HS-5 (cell line): ENCODE data around the gene SPRR5.
A peak's percentile ranks its signal among the peaks of the same experiment; 100 is the strongest.

Experiments used
- DNase-seq: peaks from one replicate; pipeline ENCODE4 v3.0.0-alpha.2; 2012; ENCODE audit warnings: low read depth

SPRR5 gene, protein sequence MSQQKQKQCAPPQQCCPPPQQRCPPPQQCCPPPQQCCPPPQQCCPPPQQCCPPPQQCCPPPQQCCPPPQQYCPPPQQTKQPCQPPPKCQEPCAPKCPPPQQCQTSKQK

DNA sequence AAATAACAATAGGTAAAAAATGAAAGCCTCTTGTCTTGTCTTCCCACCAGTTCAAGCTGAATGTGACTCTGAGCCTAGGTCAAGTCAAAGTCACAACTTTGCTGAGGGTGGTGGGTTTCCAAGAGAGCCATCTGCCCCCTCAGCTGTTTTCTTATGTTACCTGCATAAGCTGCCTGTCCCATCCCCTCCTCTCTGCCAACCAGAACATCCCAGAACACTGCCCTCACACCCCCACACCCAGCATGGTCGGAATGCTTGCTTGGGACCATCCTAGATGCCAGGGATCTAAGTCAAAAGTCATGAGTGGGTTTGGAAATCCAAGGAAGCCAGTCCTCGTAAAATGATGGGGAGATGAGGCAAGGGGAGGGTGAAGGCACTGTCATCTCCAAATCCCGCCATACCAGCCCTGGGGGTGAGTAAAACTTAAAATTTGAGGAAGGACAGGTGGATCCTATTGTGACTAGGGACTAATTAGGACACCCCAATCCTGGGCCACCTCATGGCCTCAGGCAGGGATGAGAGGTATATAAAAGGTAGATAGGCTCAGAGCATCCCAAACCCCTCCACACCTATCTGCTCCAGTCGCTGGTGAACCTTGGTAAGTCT is at the start of gene SPRR5:
SPRR5 (plus strand) TSS at position 556 of the 606 bp plus-strand sequence. CDS start 1,349 bp downstream, outside the sequence.
- DNase-seq, result no peak

DNA sequence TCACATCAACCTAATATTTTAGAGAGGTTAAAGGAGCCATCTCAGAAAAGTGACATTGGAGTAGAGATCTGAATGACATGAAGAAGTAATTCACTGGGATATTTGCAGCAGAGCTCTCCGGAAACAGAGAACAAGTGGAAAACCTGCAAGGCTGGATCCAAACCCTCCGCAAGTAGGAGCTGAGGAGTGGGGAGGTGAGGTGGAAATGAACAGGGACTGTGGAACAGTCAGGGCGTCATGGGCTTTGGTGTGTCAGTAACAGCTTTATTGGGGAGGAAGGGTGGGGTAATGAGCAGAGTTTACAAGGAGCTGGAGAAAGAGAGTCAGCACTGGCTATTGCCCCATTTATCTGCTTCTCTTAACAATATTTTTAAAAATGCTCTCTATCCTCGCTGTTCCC is 48.0 kb upstream of the SPRR5 start:
- DNase-seq, result no peak

DNA sequence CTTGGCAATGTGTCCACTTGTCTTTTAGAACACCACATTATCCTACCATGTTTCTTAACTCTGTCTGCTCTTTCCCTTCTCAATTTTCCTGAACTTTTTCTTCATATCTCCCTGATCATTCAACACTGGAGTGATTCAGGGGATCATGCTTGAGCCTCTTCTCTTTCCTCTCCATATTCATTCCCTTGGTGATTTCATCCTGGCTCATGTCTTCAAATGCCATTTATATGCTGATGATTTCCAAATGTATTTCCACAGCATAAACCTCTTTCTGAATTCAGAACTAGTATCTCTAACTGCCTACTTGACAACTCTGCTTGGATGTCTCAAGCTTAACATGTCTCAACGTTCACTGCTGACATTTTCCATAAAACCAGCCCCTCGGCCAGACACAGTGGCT is 47.1 kb upstream of the SPRR5 start:
- DNase-seq, result no peak

DNA sequence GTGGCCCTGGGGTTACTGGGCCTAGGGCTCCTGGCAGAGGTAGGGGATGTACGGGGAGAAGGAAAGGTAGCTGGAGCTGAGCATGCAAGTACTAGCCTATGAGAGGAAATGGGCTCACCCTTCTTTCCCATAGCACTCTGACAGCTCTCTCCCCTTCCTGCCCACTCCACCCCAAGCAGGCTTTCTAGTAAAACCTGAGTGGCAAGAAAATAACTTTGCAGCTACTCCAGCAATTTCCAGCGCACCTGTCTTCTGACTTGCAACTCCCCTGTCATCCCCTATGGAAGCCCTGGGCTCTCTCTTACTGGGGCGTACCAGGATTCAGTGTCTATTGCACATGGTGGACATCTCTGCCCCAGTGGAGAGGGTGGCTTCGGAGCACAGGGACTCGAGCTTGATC is 45.4 kb upstream of the SPRR5 start:
- DNase-seq, result no peak

DNA sequence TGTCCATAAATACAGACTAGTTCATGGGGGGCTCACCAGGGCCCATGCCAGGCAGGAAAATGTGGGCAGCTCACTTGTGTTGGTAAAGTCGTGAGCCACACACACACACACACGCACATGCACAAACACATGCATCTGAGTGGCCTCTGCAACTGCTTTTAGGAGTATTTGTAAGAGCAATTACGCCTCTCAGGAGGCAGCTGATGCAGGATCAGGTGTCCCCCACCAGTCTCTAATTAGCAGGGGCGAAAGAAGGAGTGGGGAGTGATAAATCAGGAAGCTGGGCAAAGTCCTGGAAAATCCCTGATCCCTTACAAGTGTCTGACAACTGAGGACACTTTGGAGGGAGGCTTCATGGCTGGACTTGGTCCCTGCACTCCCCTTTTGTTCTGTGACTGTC is 44.4 kb upstream of the SPRR5 start:
- no peak for DNase-seq

DNA sequence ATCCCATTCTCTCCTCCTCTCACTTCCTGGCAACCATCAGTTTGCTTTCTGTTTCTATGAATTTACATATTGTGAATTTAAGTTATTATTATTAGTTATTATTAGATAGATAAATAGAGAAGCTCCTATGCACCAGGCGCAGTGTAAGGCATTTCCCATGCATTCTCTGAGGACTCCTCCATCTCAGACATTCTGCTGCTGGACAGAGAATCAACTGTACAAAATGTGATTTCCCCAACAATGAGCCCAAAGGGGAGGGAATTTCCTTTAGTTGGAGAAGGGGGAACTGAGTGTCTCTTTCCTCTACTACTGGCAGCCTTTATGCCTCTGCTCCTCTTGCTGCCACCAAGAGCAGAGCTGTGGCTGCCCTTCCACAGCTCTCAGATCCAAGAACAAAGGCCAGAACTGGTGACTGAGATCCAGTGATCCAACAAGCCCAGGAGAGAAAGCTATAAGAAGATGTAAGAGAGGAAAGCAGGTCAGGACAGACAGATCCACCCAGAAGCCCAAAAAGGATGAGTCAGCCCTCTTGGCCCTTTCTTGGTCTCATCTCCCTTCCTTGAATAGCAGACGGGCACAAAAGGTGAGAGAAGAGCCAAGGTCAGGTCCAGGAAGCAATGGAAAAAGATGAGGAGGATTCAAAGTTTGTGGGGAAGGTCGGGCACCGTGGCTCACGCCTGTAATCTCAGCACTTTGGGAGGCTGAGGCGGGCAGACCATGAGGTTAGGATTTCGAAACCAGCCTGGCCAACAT is 42.1 kb upstream of the SPRR5 start:
- DNase-seq, result no peak

DNA sequence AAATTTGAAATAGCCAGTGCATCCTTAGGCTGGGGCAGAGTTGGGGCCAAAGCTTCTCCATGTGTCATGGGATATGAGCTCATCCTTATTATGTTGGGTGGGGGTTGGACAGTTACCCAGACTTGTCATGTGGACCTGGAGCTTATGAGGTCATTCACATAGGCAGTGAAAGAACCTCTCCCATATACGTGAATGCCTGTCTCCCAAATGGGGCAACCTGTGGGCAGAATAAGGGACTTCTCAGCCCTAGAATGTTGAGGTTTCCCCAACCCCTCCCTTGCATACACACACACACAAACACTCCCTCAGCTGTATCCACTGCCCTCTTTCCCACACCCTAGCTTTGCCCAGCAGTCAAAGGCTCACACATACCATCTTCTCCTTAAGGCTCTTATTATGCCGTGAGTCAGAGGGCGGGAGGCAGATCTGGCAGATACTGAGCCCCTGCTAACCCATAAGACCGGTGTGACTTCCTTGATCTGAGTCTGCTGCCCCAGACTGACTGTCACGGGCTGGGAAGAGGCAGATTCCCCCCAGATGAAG is 40.9 kb upstream of the SPRR5 start:
- DNase-seq, result peak; percentile 99

DNA sequence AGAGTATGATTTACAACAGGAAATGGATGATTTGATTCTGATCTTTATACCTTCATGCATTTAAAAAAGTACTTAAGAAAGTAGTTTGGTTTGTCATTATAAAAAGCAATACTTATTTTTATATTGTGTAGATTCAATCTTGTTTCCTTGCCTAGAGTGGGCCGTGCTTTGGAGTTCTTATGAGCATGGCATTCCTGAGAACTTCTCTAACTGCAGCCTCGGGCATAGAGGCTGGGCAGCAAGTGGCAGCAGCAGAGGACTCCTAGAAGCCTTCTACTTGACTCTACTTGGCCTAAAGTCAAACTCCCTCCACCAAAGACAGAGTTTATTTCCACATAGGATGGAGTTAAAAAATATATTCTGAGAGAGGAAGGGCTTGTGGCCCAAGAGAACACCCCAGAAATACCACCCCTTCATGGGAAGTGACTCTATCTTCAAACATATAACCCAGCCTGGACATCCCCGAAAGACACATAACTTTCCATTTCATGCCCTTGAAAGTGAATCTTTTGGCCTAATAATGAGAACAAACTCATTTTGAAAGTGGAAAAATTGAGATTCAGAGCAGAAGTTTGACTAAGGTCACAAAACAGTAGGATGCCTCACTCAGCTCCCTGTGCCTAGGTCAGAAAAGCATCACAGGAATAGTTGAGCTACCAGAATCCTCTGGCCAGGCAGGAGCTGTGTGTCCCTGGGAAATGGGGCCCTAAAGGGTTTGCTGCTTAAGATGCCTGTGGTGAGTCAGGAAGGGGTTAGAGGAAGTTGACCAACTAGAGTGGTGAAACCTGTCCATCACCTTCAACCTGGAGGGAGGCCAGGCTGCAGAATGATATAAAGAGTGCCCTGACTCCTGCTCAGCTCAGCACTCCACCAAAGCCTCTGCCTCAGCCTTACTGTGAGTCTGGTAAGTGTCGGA is 39.1 kb upstream of the SPRR5 start, which contains the start of gene IVL:
IVL (plus strand) TSS at position 861 of the 916 bp plus-strand sequence. CDS start 1,252 bp downstream, outside the sequence.
- DNase-seq, result peak; percentile 29

DNA sequence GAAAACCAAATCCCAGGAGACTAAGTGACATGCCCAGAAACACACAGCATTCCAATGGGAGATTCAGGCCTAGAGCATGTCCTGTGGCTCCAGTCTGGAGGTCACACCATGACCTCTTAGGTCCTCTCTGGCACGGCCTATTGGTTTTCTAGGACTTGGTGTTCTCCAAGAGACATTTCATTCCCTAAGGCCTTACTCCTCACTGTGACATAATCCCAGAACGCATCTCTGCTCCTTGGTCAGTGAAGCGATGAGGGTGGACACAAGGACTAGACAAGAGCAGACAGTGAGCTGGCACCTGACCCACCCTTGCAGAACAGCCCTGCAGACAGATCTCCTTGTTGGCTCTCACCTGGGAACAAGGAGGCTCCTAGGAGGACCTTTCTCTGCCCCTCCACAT is 37.8 kb upstream of the SPRR5 start:
- DNase-seq, result no peak

DNA sequence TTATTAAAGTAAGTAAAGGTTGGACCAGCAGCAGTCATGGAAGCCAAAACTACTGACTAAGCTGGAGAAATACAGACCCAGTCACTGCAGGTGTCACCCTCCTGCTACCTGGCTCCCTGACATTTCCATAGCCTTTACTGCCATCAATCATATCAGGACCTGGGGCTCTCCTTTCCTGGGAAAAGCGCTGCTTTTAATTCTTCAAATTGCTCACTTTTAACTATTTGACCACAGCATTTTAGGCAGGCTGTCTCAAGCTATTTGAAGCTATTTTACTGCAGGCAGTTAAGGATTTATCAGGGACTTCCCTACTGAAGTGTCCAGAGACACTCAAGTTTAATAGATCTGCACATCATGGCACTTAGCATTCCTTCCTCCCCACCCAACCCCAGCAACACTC is 34.5 kb upstream of the SPRR5 start:
- no peak for DNase-seq

DNA sequence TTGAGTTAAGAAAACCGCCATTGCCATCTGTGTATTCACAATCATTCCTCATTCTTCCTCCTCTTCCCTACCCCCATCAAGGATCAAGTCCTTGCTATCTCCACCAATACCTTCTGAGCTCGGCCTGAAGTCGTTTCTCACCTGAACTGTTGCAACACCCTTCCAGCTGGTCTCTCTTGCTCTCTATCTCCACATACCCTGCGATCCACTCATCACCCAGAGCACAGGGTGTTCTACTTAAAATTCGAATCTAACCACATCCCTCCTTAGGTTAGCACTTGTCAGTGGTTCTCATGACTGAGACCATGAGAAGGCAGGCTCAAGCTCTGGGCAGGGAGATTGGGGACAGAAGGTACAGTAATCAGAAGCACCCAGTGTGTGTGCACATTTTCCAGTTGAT is 34.1 kb upstream of the SPRR5 start:
- no peak for DNase-seq

DNA sequence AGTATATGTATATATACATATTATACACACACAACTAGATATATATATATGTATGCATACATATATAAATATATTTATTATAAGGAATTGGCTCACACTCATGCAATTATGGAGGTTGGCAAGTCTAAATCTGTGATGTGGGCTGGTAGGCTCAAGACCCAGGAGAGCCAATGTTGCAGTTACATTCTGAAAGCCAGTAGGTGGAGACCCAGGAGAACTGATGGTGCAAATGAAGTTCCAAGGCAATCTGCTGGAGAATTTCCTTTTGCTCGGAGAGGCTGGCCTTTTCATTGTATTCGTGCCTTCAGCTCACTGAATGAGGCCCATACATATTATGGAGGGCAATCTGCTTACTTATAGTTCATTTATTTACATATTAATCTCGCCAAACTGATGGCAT is 29.2 kb upstream of the SPRR5 start:
- DNase-seq, result no peak

DNA sequence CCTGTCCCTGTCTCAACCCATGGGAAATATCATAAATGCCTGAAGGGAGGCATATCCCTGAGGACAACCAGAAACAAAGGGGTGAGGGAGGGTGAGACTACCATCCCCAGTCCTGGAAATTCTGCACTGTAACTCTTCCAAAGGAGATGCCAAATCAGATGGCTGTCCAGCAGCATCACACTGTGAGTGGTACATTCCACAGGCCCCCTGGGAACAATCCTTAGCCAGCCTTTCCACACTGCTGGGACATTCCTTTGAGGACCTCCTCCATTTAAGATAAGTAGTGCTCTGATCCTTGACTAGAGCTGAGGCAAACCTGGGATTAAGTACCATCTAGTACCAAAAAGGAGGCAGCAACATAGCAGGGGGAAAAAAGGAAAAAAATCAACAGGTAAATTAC is 27.9 kb upstream of the SPRR5 start:
- DNase-seq, result no peak

DNA sequence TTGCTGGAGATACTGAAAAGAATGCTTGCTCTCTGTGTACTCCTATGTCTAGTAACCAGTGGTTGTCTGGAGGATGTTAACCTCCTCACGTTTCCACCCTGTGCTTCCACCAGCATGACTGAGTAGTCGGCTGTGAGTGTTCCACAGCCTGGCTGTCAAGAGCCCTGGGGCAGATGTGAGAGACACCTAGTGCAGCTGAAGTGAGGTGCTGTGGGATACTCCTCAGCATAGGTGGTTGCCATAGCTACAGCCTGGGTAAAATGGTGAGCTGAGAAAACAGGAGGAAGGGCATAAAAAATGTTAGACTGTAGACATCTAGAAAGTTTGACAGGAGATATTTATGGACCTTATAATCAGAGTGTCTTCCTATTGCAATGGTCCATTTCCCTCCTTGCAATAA is 22.8 kb upstream of the SPRR5 start:
- no peak for DNase-seq

DNA sequence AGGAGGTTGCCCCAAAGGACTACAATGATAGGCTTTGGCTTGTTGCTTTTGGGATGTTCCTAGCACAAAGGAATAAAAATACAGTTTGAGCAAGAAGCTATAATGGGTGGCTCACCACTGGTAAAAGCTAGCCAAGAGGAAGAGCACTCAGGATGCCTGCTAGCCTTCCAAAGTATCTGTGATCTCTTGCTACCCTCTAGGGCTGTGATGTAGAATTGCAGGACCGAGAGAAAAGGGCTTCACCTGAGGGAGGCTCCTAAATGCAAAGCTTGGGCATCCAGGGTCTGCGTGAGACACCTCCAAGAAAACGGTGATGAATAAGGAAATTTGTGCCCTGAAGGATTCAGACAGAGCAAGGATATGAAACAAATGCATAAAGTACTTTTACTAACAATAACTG is 20.9 kb upstream of the SPRR5 start:
- peak; percentile 39 for DNase-seq

DNA sequence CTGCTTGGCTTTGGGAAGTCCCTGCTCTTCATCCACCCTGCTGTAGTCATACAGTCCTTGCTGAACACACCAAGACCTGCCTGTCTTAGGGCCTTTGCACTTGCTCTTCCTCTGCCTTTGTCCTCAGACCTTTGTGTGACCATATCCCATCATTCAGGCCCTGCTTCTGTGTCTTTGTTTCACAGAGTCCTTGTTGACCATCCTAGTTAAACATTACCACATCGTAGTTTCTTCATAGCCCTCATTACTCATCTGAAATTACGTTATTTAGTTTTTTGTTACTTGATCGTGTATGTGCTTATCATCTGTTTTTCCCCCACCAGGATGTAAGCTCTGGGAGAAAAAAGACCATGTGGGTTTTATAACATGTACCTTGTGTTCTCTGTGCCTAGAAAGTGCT is 18.3 kb upstream of the SPRR5 start:
- DNase-seq, result no peak

DNA sequence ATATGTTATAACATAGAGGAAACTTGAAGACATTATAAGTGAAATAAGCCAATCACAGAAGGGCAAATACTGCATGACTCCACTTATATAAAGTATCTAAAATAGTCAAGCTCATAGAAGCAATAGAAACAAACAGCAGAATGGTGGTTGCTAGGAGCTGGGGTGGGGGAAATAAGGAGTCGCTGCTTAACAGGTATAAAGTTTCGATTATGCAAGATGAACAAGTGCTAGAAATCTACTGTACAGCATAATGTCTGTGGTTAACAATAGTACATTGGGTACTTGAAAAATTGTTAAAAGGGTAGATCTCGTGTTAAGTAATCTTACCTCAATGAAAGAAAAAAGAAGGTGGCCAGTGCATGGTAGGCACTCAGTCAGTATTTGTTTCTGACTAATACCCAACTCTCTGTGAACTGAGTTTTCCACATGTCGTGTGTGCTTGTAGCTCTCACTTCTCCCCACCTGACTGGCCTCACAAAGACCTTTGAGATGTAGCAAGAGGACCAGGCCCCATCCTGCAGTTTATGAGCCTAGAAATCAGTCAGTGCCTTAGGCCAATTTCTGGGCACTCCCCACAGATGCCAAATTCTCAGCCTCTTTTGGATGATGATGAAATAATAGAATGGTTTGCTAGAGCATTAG is 14.7 kb upstream of the SPRR5 start:
- DNase-seq, result no peak

DNA sequence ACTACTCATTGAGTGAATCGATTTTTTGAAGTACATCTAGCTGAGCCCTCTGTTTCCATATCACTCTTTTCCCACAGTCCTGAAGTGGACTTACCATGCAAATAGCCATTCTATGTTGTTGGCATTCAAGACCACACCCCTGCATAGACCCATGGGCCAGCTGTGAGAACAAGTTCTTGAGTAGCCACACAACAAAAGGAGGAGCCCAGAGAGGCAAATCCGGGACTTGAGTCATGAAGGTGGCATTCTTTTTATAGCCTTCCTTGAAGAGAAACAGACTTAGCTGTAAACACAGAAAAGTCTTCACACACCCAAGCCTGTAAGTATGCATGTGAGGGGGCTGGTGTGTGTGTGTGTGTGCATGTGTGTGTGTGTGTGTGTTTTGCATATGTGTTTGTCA is 13.8 kb upstream of the SPRR5 start:
- no peak for DNase-seq

DNA sequence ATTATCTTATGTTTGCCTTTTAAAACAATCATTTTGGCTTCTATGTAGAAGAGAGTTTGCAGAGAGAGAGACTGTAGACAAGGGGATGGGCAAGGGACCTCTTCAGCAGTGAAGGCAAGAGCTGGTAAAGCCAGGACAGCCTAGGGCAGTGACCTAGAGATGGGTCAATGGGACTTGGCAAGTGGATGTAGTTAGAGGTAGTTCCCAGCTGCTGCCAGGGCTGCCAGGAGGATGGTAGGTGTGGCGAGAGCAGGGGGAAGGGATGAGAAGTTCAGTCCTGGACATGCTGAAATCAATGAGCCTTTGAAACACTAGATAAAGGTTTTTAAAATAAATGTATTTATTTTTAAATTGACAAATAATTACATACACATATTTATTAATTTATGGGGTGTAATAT is 6.4 kb upstream of the SPRR5 start:
- DNase-seq, result no peak

DNA sequence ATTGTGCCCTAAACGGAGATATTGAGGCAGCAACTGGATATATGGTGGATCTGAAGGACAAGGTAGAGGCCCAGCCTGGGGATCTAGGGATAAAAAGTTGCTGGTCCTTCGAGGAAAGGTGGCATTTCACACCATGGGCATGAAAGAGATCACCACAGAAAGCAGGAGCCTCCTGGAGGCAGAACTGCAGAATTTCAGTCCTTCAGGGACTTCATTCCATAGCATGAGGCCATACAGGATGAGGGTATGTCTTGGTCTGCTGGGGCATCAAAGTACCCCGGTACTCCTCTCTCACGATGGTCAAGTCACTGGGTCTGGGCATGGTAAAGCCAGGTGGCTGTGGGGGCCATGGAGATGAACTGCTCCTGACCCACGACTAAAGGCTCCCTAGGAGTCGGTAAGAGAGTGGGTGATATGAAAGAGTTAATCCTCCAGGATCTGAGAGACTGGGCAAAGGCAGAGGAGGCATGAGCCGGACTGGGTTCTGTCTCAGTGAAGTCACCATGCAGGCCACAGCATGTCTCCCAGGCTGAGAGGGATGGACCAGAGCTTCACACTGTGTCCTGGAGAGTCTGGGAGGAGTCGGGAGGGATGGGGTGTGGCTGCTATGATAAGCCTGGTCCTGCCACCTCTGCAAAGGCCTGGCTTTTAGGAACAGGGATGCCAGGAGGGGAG is 5.8 kb upstream of the SPRR5 start:
- no peak for DNase-seq

DNA sequence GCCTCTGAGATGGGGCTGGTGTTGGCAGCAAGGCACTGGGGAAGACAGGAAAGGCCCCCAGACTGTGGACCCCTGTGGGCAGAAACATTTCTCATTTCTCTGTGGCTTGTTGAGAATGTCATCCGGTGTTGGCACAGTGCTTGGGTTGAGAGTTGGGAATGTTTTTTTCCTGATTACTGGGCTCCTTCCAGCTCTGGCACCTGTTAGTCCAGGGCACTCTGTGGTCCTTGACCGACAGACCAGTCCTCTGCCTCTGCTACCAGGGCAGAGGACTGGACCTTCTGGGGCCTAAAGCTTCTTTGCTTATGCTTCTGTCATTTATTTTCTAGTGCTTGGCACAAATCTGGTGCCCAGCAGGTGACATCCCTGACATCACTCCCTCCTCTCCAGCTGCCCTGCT is 4.8 kb upstream of the SPRR5 start:
- DNase-seq, result no peak
